Keratinocyte (primary cell): ENCODE results near the gene DNAJC2. TPM values are rescaled to one million over a fixed set of nuclear protein-coding genes. Genes with fewer than 3 reads are reported as not detected.
A peak's percentile ranks its signal among the peaks of the same experiment; 100 is the strongest.

Experiments
- DNase-seq: peaks from one replicate; pipeline ENCODE4 v3.0.0-alpha.2; 2011; ENCODE audit warnings: low read depth, missing footprints, low spot score
- FAIRE-seq: peaks from 2 replicates; lab custom pipeline; 2011; peaks lifted over from hg19 to GRCh38; lab: Jason Lieb, UNC
- H2AFZ ChIP-seq: 2 replicates; pipeline ENCODE4 v1.6.0; 2012; ENCODE audit warnings: low read length, control low read depth, inconsistent platforms; ENCODE audit not compliant: control insufficient read depth
- H3K27ac ChIP-seq: 2 replicates; pipeline ENCODE4 v1.5.1; 2011; ENCODE audit warnings: low read length; ENCODE audit not compliant: control insufficient read depth, insufficient read depth
- H3K27me3 ChIP-seq: 3 replicates; pipeline ENCODE4 v1.6.0; 2011; ENCODE audit warnings: low read length; ENCODE audit not compliant: control insufficient read depth, insufficient read depth; ENCODE audit errors: extremely low read depth
- H3K36me3 ChIP-seq, 2 experiments: 2 replicates in 1 of 2; 3 replicates in 1 of 2; pipeline ENCODE4 v1.5.1; 2011; ENCODE audit warnings: low read length in 2 of 2, mild to moderate bottlenecking in 1 of 2; ENCODE audit not compliant: control insufficient read depth in 2 of 2, insufficient read depth in 2 of 2; ENCODE audit errors: extremely low read depth in 1 of 2
- H3K4me1 ChIP-seq: 3 replicates; pipeline ENCODE4 v1.5.1; 2011; ENCODE audit warnings: low read length; ENCODE audit not compliant: control insufficient read depth, insufficient read depth; ENCODE audit errors: extremely low read depth
- H3K4me2 ChIP-seq: 3 replicates; pipeline ENCODE4 v1.6.0; 2011; ENCODE audit warnings: low read depth, low read length; ENCODE audit not compliant: control insufficient read depth, insufficient read depth; ENCODE audit errors: extremely low read depth
- H3K4me3 ChIP-seq, 3 experiments: fragments of 200-600 bp in 1 of 3; sonication (generic) in 1 of 3; 2 replicates in 2 of 3; 3 replicates in 1 of 3; pipeline ENCODE4 v1.5.1; 2011 to 2016; ENCODE audit warnings: low read length in 3 of 3, mild to moderate bottlenecking in 3 of 3, control low read depth in 2 of 3, inconsistent platforms in 1 of 3, low read depth in 1 of 3, mixed read lengths in 1 of 3, mixed run types in 1 of 3, moderate library complexity in 1 of 3; ENCODE audit not compliant: control insufficient read depth in 2 of 3, insufficient read depth in 2 of 3; ENCODE audit errors: extremely low read depth in 1 of 3
- H3K79me2 ChIP-seq: 2 replicates; pipeline ENCODE4 v1.6.0; 2012; ENCODE audit warnings: low read length; ENCODE audit not compliant: control insufficient read depth, insufficient read depth
- H3K9ac ChIP-seq: 3 replicates; pipeline ENCODE4 v1.6.0; 2011; ENCODE audit warnings: low read length; ENCODE audit not compliant: control insufficient read depth, insufficient read depth; ENCODE audit errors: extremely low read depth
- H3K9me1 ChIP-seq: 3 replicates; pipeline ENCODE4 v1.6.0; 2011; ENCODE audit warnings: low read length; ENCODE audit not compliant: control insufficient read depth, insufficient read depth; ENCODE audit errors: extremely low read depth
- H3K9me3 ChIP-seq: 2 replicates; pipeline ENCODE4 v1.5.1; 2012; ENCODE audit warnings: low read depth, low read length; ENCODE audit not compliant: control insufficient read depth
- H4K20me1 ChIP-seq: 3 replicates; pipeline ENCODE4 v1.6.0; 2011; ENCODE audit warnings: low read length; ENCODE audit not compliant: control insufficient read depth, insufficient read depth; ENCODE audit errors: extremely low read depth
- CTCF ChIP-seq, 3 experiments: IDR thresholded peaks in 1 of 3; conservative IDR thresholded peaks in 1 of 3; optimal IDR thresholded peaks in 1 of 3; 2 replicates in 2 of 3; 3 replicates in 1 of 3; pipeline versions ENCODE3 to v1.5.1; 2011; ENCODE audit warnings: low read length in 3 of 3, mild to moderate bottlenecking in 3 of 3, moderate library complexity in 2 of 3, control low read depth in 1 of 3, inconsistent platforms in 1 of 3; ENCODE audit not compliant: insufficient read depth in 2 of 3; ENCODE audit errors: extremely low read depth in 1 of 3
- EZH2 ChIP-seq: IDR thresholded peaks from one replicate; pipeline ENCODE4 v1.6.1; 2012; ENCODE audit warnings: inconsistent platforms, mild to moderate bottlenecking, low read length, moderate library complexity
- dilution Hi-C: fragments of 300-500 bp; cut with MboI; formaldehyde crosslinking; loops from one replicate; pipeline ENCODE4 v1.7.0; 2020; ENCODE audit warnings: low sequenced_read_pairs; ENCODE audit not compliant: extremely low pct_ligation_motif_present
- polyA minus RNA-seq, 3 experiments: library from RNA; depleted of rRNA, polyadenylated mRNA; stranded (reverse); fragments of >200 nt; gene quantifications; 1 replicate in 1 of 3; 2 replicates in 1 of 3; 3 replicates in 1 of 3; pipeline ENCODE4 v1.2.3, GENCODE V29; 2011
- polyA plus RNA-seq, 5 experiments: library from polyadenylated mRNA; depleted of rRNA in 3 of 5; stranded (reverse) in 3 of 5; stranded (forward) in 1 of 5; unstranded in 1 of 5; fragments of >200 nt; gene quantifications; 1 replicate in 1 of 5; 2 replicates in 3 of 5; 3 replicates in 1 of 5; pipeline versions ENCODE4 v1.2.1 to v1.2.3, GENCODE V29; 2011 to 2012; ENCODE audit warnings: missing spikeins in 2 of 5, low read depth in 1 of 5, low replicate concordance in 1 of 5

DNAJC2 gene, protein sequence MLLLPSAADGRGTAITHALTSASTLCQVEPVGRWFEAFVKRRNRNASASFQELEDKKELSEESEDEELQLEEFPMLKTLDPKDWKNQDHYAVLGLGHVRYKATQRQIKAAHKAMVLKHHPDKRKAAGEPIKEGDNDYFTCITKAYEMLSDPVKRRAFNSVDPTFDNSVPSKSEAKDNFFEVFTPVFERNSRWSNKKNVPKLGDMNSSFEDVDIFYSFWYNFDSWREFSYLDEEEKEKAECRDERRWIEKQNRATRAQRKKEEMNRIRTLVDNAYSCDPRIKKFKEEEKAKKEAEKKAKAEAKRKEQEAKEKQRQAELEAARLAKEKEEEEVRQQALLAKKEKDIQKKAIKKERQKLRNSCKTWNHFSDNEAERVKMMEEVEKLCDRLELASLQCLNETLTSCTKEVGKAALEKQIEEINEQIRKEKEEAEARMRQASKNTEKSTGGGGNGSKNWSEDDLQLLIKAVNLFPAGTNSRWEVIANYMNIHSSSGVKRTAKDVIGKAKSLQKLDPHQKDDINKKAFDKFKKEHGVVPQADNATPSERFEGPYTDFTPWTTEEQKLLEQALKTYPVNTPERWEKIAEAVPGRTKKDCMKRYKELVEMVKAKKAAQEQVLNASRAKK
- polyA plus RNA-seq (14.2 to 25.8 TPM (median 17.6 TPM) in 3 replicates), polyA minus RNA-seq (2.1 to 12.1 TPM (median 3.5 TPM) in 3 replicates)
- polyA plus RNA-seq (2011; ENCODE audit: low read depth): 64.3 TPM
- 12.4 and 18.3 TPM in 2 replicates for polyA plus RNA-seq (2011; cell fraction: cytosol; rRNA removed)
- polyA plus RNA-seq (2011; cell fraction: nucleus; rRNA removed): 27.8 and 45.5 TPM in 2 replicates
- polyA plus RNA-seq (2012; ENCODE audit: low replicate concordance): 19.5 and 23.3 TPM in 2 replicates
- polyA minus RNA-seq (2011; cell fraction: cytosol; rRNA and poly(A)+ RNA removed): 10.6 TPM
- 7.7 and 8.7 TPM in 2 replicates for polyA minus RNA-seq (2011; cell fraction: nucleus; rRNA and poly(A)+ RNA removed)

DNA sequence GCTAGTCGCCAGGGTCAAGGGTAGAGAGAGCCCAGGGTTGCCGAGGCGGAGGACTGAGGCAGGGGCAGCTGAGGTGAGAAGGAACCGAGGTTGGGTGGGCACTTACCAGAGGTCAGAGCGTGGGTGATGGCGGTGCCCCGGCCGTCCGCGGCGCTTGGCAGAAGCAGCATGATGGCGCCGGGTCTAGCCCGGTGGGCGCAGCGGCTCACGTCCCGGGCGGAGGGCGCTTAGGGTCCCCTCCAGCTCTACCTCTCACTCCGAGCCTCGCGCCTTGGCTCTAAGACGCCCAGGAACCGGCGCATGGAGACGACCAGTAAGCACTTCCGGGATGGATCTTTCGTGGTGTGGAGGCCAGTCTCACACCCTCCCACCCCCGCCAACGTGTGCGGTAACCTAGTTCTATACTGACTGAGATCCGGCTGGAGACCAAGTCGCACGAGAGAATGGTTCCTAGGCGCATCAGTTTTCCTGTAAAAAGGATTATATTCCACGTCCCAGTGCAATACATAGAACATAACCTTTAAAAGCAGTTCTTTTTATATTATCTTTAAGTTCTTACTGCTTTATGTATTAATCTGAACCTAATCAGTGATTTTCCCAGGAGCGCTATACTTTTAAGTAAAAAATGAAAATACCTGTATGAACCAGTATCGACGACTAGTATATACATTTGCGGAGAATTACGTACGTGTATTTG, at the start of gene DNAJC2:
TSS of gene DNAJC2 (minus strand) at position 315 of the 697 bp plus-strand sequence. CDS start at position 170, 145 bp downstream.
- no peaks in the 10 kb centered on the region for H3K9me1 ChIP-seq
- H3K79me2 ChIP-seq: peaks cover 68% of the 10 kb centered on the region
- H3K4me3 ChIP-seq: peak within 1 kb of the TSS; percentile 75 to 92 (median 81)
- H3K9me3 ChIP-seq: no peaks in the 10 kb centered on the region
- peak; percentile 69 for DNase-seq
- H3K4me2 ChIP-seq: peak within 1 kb of the TSS; percentile 93
- peaks cover 15% of the 10 kb centered on the region for H3K4me1 ChIP-seq
- dilution Hi-C loops: no loop called here
- peak within 1 kb of the TSS; percentile 94 for H2AFZ ChIP-seq
- TF ChIP-seq CTCF (optimal IDR thresholded peaks at IDR 0.05 in 1 of 3, IDR thresholded peaks at IDR 0.05 in 1 of 3, conservative IDR thresholded peaks at IDR 0.05 in 1 of 3; ENCODE audit: extremely low read depth in 1 of 3, insufficient read depth in 2 of 3, low read length in 3 of 3) (no peak), EZH2 (no peak)
- no peaks in the 10 kb centered on the region for H3K27me3 ChIP-seq
- peak within 1 kb of the TSS; percentile 94 for H3K27ac ChIP-seq
- H3K36me3 ChIP-seq: peaks cover 7 to 12% of the 10 kb centered on the region in 2 experiments
- peak; percentile 44 for FAIRE-seq
- H4K20me1 ChIP-seq: peaks cover 2% of the 10 kb centered on the region
- peak within 1 kb of the TSS; percentile 97 for H3K9ac ChIP-seq

DNA sequence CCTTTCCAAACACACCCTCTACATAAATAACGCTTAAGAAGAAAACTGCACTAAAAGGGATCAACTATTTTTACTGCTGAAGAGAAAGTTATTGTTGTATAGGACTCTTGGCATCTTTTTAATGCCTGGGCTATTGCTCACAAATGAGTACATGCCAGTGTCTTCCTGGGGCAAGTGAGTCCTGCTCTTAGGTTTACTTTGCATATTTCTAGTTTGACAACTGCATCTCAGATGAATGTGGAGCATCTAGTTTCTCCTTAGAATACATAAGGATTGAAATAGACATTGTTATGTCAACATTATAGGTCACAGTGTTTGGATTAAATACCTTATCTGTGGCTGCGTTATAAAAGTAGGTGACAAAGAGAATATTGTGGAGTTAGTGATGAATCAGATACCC, 47.4 kb upstream of the DNAJC2 start:
- Histone ChIP-seq H4K20me1 (no peaks in the 10 kb centered on the region), H3K4me1 (no peaks in the 10 kb centered on the region), H3K9me1 (no peaks in the 10 kb centered on the region), H3K27me3 (no peaks in the 10 kb centered on the region), H3K27ac (no peak overlapping the region), H3K36me3 (no peaks in the 10 kb centered on the region), H3K4me2 (no peak overlapping the region), H3K4me3 (no peak overlapping the region), H2AFZ (no peak overlapping the region), H3K9me3 (no peaks in the 10 kb centered on the region), H3K9ac (no peak overlapping the region), H3K79me2 (no peaks in the 10 kb centered on the region)
- dilution Hi-C loops: no loop called here
- no peak for DNase-seq
- no peak for FAIRE-seq
- TF ChIP-seq EZH2: no peak
- no peak for TF ChIP-seq CTCF (optimal IDR thresholded peaks at IDR 0.05 in 1 of 3, IDR thresholded peaks at IDR 0.05 in 1 of 3, conservative IDR thresholded peaks at IDR 0.05 in 1 of 3; ENCODE audit: extremely low read depth in 1 of 3, insufficient read depth in 2 of 3, low read length in 3 of 3)
